ENCODE data around the gene COL16A1.
A peak's percentile ranks its signal among the peaks of the same experiment; 100 is the strongest.
"Not testable (repeated sequence)": the region's sequence is repeated elsewhere in the genome, so short reads cannot be mapped to it uniquely, and the experiment has no call there.

Gene COL16A1

DNA sequence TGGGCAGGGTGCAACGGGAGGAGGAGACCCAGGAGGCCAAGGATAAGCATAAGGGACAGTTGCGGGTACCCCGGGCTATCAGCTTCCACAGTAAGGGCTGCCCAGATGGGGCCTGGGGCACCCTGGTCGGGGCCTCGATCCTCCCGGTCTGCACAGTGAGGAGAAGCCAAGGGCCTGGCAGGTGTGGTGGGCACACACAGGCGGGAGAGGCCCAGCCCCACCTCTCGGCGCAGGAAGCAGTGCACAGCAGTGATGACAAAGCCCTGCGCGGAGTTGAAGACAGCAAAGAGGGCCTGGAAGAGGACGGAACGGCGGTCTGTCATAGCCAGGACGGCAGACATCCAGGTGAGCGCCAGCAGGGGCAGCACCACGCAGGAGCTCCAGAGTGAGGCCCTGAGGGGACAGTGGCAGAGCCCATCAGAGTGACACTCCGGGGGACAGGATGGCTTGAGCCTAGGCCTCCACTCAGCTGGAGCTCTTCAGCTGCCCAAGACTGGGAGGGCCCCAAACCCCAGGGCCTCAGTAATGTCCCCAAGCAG is 29.0 kb upstream of the COL16A1 start:
- DNase-seq: no peak

DNA sequence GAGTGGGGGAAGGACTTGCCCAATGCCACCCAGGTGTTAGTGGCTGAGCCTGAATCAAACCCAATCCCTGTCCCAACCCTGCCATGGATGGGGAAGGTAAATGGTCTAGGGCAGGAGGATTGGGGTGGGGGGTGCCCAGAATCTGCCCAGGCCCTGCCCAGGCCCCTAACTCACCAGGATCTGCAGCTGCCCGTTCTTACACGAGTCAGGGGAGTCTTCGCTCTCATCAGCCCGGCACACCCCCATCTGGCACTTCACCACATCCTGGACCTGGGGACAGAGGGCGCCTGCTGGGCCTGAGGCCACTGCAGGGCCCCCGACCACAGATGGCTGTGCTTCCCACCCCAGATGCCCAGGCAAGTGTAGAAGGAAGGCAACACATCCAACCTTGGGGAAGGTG is 28.5 kb upstream of the COL16A1 start:
- DNase-seq: no peak

DNA sequence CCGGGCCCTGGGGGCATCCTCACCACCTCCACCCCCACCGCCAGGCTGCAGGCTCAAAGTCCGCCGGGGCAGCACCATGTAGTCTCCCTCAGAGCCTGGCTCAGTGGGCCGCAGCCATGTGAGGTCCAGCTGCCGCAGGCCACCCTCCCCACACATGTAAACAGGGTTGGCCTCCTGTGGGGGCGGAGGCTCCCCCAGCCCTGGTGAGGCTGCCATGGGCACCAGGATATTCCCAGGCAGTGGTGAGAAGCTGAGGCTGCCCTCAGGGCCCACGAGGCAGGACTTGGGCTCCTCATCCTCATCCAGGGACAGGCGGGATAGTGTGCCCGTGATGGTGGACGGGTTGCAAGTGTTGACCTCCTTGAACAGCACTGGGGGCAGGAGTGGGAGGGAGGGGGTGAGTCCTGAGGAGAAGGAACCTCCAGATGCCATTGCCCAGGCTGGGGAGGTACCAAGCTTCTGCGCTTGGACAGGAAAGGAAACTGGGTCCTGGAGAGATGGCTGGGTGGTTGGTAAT is 27.3 kb upstream of the COL16A1 start:
- DNase-seq: no peak

DNA sequence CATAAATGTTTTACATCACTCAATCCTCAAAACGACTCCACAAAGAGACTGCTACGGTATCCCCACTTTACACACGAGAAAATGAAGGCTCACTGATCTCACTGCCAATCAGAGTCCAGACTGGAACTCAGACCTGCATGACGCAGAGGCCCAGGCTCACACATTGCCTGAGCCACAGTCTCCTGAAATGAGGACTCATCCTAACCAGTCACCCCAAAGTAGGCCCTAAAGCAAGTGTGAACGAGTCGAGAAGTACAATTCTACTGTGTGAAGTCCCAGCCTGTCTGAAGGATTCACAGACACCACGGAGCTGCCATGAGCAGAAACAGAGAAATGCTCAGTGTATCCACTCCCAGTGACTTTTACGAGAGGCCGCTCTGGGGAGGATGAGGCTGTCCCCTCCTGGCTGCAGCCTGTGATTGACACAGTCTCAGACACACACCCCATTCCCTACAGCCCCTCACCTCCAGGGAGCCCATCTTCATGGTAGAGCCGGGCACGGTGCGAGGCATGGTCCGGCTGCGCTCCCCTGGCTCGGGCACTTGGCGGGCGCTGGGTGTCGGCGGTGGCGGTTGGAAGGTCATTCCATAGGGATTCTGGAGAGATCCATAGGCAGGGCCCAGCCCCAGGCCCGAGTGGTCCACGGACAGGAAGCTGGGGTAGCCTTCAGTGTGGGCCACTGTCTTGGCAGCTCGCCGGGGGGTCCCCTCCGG is 26.7 kb upstream of the COL16A1 start:
- no peak for DNase-seq

DNA sequence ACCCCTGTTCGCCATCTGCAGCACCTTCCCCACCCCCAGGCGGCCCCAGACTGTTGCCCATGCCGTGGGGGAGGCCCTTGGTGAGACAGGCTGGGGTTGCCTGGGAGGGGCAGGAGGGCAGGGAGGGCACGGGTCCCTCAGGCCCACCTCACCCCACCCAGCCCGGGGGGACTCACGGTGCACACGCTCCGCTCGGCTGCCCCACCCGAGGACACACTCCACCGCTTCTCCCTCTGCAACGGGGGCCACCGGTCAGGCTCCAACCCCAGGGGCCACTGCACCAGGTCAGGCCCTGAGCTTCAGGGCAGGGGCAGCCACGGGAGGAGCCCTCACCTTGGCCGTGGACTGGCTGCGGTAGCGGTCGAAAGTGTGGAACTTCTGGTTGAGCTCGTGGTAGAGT is 24.0 kb upstream of the COL16A1 start:
- no peak for DNase-seq

DNA sequence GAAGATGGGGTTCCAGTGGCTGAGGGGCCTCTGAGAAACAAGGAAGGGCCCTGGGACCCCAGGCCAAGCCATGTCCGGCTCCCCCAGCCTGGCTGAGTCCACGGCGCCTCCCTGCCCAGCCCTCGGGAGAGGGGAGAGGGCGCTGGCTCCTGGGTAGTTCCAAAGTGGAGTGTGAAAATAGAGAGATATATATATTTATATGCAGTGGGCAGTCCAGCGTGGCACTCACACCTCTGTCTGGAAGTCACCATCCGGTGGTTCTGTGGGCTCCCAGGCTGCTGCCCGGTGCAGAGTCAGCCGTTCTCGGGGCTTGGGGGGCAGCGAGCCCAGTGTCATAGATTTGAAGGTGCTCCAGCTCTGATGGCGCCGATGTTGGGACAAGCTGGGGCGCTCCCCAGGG is 23.4 kb upstream of the COL16A1 start:
- DNase-seq: no peak

DNA sequence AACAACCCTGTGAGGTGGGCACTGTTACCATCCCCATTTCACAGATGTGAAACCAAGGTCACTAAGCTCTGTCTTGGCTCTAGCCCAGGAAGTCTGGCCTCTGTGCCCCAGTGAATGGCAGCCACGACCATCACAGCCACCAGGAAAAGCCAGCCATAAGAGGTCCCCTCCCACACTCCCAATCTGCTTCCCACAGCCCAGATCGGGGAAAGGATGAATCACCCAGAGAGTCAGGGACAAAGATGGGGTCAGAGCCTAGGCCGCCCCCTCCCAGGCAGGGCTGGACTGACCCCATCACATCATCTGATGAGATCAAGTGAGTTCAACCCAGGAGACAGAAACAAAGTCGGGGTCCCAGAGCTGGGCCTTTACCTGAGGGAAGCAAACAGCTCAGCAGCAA is 22.9 kb upstream of the COL16A1 start:
- no peak for DNase-seq

DNA sequence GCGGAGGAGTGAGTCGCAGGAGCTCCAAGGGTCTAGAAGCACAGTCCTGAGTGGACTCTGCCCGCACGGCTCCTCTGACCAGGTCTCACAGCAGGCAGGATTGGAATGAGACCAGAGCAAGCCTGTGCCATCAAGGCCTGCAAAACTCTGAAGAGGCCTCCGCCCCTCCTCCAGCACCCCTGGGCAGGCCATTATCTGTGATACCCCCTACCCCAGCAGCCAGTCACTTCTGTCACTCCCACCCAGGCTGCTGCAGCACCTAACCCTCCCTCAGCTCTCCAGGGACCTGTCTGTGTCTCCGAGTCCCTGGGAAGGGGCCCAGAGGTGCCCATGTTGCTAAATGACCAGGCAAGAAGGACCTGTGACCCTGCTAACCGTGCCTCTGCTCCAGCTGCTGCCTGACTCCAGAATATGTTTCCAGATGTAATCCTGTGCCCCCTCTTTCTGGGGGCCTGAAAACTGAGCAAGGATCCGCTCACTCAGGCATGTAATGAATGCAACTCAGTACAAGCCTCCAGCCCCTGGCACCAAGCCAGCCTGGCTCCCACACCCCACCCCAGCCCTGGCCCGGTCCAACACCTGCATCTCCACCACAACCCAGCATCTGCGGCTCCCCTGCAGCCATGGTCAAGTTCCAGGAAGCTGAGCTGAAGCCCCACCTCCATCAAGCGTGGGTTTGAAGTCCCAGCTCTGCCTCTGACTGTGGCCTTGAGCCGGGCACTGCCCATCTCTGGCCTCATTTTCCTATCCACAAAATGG is 22.1 kb upstream of the COL16A1 start:
- peak; percentile 48 for DNase-seq

DNA sequence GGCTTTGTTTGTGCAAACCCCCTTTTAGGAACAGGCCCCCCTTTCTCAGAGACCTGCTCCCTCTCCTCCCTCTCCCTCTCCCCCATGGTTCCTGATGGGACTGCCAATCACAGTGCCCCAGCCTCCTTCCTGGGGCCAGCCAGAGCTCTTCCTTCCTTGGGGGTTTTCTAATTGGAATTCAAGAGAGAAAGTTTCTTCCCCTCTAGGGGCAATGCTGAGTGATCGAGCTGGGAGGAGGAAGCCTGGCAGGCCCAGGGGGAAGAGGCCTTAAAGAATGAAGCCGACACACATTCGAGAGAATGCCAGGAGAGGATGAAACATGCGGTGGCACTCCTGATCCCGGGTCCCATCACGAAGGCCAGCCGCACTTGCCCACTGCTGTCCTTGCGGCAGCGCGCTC is 21.3 kb upstream of the COL16A1 start:
- DNase-seq: no peak

- DNase-seq: no peak
Observed at GRCh38 chr1:31723828-31724359, 20.1 kb upstream of the COL16A1 start.

DNA sequence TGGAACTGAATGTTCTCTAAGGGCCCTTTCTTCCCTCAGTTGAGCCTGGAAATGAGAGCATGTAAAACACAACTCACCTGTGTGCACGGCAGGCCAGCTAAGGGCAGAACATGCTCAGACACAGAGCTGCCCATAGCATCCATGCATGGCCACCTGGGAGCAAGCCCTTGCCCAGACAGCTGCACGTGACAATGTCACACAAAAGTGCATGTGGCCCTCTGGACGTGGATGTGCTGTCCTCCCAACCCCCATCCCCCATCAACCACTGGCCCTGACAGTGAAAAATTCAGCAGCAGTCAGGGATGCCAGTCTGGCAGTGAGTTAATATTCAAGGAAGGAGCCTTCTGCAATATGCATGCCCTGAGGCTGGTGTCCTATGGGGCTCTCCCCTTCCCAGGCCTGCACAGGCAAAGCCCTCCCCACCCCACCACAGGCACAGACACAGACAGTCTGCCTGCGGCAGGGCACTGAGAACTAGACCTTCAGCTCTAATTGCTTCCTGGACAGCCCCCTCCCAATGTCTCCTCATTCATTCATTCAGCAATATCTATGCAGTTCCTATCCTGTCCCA is 14.6 kb upstream of the COL16A1 start:
- no peak for DNase-seq

DNA sequence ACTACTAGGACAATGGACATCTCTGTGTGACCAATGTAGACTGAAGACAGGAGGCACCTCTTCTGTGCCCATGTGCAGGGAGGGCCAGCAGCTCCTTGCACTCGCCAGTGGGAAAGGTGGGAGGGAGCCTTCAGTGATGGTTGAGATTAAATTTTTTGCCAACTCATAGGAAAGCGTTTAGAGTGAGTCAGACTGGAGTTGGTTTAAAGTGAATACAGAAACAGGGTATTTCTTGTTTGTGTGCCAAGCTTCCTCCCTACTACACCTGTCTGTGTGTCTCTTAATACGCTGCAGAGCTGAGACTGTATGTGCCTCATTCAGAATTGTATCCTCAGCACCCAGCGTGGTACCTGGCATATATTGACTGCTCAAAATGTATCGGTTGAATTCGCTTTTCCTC is 13.5 kb upstream of the COL16A1 start:
- no peak for DNase-seq

- DNase-seq: no peak
Observed at GRCh38 chr1:31715873-31716220, 12.0 kb upstream of the COL16A1 start.

- DNase-seq: peak; percentile 72
Observed at GRCh38 chr1:31715087-31715872, 11.5 kb upstream of the COL16A1 start.

DNA sequence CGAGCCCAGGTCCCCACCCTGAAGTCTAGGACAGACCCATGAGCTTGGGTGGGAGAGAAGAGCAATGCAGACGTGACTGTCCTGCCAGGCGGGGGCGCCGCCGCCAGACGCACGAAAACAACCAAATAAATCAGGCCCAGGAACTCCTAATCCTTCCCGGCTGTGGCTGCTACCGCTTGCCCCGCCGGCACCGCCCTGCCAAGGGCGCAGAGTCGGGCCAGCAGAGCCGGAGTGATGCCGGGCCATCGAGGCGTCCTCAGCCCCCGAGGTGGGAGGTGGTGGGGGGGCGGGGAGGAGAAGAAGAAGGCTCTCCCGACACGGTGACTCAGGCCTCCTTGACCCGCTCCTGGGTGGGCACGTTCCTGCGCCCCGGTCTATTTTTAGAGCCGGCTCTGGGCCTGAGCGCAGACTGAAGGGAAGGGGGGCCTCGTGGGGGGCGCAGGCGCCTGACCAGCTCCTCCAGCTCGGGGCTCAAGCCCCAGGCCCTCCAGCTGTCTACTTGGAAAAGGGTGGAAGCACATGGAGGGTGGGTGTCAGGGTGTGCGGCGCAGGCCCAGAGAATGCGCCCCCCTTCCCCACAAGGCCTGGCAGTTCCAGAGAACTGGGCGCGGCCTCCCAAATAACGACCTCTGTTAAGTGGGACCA is 10.7 kb upstream of the COL16A1 start:
- peak; percentile 27 for DNase-seq

GRCh38 chr1:31712630-31713029 is 8.8 kb upstream of the COL16A1 start:
- DNase-seq: no peak

DNA sequence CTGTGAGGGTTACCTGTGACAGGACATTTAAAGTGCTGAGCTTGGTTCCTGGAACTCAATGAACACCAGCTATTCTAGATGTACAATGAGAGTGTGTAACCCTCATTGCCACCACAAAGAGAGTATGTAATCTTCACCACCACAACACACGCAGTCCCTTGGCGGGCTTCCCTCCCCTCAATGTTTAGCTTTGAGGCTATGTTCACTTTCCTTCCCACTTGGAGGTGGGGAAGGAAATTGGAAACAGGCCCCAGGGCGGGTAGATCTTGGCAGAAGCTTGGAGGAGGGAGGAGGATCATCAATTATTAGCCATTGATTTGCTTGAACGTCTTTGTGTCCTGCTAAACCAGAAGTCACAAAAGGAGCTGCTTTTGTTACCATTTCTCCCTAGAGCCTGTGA is 8.3 kb upstream of the COL16A1 start:
- DNase-seq: no peak

- no peak for DNase-seq
Observed at GRCh38 chr1:31708324-31708723, 4.5 kb upstream of the COL16A1 start.

GRCh38 chr1:31707711-31708110 is 3.9 kb upstream of the COL16A1 start:
- DNase-seq: no peak

DNA sequence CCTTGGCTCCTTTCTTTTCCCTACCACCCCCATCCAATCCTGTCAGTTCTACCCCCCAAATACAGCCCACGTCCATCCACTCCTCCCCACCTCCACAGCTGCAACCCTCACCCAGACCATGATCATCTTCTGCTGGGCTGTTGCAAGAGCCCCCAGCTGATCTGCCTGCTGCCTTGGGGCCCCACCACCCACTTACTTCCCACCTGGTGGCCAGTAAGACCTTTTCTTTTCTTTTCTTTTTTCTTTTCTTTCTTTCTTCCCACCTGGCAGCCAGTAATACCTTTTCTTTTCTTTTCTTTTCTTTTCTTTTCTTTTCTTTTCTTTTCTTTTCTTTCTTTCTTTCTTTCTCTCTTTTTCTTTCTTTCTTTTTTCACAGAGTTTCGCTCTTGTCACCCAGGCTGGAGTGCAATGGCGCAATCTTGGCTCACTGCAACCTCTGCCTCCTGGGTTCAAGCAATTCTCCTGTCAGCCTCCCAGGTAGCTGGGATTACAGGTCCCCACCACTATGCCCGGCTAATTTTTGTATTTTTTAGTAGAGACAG is 3.3 kb upstream of the COL16A1 start:
- not testable (repeated sequence) for DNase-seq

DNA sequence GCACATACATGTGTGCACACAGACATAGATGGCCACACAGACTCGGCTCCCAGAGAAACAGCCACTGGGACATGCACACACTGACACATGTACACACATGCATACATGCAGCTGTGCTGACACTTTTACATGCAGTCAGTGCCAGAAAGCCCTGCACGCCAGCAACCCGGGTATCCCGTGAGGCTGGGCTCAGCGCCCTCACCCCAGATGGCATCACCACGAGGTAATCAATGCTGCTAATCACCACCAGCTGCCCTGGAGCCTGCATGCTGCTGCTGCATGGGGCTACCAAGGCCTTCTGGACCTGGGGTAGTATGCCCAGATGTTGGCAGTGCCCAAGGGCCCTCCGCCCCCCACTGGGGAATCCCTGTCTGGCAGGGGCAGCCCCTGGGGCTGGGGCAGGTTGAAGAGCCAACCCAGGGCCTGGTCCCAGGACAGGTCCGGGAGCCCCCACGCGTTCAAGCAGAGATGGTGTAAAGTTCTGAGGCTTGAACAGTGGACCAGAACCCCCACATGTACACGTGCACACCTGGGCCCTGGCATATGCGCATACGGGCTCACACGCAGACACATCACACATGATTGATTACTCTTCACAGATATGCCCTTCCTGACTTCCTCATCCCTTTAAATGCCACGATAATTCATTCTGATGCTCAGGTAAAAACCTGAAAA is 2.7 kb upstream of the COL16A1 start:
- DNase-seq: no peak
